ENCODE data around the gene NEMF.
"Not testable (repeated sequence)": the region's sequence is repeated elsewhere in the genome, so short reads cannot be mapped to it uniquely, and the experiment has no call there.

NEMF gene

DNA sequence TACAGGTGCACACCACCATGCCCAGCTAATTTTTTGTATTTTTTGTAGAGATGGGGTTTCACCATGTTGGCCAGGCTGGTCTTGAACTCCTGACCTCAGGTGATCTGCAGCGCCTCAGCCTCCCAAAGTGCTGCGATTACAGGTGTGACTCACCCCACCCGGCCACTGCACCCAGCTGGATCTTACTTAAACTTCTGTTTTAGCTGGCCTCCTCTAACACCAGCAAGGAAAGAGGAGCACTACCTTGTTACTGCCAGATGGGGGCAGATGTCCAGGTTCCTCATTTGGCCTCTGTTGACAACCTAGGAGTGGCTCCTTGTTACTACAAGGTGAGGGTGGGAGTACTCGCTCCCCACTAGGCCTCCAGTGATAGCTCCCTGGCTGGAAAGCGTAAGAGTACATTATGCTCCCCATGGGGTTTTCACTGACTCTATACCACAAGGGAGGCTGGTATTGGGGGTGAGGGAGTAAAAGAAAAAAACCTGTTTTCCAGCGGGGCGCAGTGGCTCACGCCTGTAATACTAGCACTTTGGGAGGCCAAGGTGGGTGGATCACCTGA lies 27.1 kb upstream of the NEMF start:
- peak; percentile 24 for DNase-seq

GRCh38 chr14:49876563-49877127 lies 24.1 kb upstream of the NEMF start:
- no peak for DNase-seq

DNA sequence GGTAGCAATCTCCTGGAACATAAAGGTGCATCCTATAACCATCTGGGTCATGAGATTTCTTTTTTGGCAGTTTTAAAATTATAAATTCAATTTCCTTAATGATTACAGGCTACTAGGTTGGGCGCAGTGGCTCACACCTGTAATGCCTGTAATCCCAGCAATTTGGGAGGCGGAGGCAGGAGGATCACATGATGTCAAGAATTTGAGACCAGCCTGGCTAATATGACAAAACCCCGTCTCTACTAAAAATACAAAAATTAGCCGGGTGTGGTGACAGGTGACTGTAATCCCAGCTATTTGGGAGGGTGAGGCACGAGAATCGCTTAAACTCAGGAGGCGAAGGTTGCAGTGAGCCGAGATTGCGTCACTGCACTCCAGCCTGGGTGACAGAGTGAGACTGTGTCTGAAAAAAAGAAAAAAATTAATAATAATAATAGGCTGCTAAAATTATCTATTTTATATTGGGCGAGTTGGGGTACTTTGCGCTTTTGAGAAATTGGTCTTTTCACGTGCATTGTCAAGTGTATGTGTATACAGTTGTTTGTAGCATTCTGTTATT lies 23.1 kb upstream of the NEMF start:
- DNase-seq = no peak

DNA sequence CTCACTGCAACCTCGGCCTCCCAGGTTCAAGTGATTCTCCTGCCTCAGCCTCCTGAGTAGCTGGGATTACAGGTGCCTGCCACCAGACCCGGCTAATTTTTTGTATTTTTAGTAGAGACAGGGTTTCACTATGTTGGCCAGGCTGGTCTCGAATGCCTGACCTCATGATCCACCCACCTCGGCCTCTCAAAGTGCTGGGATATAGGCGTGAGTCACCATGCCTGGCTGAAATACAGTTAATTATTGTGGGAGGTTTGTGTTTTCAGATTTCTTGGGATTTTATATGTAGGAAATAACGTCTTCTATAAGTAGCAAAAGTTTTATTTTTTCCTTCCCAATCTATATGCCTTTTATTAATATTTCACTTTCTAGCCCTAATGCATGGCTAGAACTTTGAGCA lies 21.0 kb upstream of the NEMF start:
- not testable (repeated sequence) for DNase-seq

DNA sequence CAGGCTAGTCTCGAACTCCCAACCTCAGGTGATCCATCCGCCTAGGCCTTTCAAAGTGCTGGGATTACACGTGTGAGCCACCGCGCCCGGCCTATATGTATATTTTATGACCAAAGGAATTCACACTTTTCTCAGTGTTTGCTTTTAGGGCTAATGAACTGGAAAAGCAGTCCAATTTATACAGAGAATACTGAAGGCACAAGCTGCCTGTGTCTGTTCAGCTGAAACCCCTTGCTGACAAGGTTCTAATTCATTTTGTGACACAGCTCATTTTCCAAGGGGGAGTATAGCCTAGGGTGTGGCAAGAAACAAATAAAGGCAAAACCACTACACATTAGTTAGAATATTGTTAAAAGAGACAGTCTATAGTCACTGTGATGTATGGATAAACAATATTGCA lies 18.3 kb upstream of the NEMF start:
- no peak for DNase-seq

- DNase-seq = no peak
Observed at GRCh38 chr14:49868720-49869114, 16.1 kb upstream of the NEMF start.

DNA sequence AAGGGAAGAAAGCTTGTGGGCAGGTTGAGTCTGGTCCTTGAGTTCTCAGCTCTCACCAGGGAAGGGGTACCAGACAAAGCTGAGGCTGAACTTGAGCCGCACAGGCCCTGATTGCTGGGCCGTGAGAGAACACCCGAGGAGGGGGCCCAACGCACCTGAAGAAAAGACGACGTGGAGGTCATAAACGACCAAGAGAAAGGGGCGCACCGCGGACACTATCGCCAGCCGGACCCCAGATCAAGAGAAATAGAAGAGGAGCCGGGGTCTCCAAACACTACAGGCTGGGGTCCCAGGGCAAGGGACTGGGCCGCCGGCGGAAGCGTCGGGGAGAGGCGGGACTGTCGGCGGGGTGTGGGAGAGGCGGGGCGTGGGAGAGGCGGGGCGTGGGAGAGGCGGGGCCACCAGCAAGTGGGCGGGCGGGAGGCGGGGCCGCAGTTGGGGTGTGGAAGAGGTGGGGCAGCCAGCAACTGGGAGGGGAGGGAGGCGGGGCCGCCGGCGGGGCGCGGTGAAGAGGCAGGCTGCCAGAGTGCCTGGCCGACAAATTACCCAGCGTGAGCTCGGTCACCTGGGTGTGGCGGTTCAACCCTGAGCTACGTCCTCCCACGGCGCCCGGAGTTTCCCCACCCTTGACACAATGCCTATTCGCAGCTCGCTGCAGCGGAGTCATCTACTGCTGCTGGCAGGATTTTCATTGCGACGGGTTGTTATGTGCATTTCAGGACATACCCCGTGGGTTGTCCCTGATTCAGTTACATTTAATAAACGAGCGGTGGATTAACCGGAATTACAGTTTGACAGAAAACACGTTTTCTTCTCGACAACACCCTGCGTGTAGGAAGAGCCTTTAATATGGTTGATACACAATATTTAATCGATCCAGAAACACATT lies 15.5 kb upstream of the NEMF start:
- DNase-seq = peak; percentile 83

GRCh38 chr14:49865431-49865859 lies 12.9 kb upstream of the NEMF start:
- no peak for DNase-seq

DNA sequence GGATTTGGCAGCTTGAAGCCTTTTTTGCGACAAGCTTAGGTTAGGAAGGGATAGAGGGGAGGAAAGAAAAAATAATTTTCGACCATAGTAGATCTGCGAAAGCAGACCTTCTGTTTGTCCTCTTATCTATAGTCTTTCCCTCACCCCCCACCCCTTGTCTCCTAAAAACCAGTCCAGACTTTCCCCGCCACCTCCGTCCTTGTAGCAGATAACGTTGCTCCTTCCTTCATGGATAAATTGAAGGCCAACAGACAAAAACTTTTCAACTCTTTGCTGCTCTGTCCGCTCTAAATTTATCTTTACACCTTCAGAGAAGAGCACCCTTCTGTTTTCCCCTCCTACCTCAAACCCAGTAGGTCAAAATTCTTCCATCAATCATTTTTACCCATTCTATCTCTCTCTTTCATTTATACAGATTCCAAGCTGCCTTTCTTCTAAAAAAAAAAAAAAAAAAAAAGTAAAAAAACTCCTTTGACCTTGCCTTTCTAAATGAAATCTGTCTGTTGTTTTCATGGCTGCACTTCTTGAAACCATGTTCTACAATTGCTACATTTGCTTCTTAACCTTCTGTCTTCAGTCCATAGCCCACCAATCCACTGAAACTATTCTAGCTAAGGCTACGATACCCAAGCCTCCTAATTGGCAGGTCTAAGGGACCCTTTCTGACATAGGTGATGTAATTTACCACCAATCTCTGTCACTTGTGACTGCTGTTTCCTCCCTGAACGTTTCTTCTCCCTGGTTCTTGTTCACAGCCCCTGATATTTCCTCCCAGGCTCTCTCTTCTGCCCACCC lies 11.1 kb upstream of the NEMF start:
- DNase-seq = no peak

DNA sequence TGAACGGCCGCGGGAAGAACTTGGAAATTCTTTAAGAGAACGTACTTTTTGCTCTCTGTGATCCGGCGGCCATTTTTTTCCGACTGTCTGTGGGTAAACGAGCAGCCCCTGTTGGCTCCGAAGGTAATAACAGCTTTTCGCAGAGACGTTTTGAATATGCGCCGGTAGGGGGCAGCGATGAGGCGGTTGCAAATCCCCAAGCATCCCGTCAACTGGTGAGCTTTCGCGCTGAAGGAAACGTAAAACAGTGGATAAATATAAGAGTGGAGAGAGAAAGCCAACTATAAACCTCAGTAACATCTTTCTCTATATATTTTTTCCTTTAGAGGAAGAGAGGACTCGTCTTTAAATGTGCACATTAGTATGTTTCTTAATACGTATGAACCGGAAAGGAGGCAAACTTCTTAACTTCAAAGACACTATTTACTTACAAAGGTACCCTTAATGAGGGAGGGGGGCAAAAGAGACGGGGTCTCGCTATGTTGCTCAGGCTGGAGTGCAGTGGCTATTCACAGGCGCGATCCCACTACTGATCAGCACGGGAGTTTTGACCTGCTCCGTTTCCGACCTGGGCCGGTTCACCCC lies 9.6 kb upstream of the NEMF start:
- DNase-seq = peak; percentile 51

GRCh38 chr14:49861699-49862088 lies 9.1 kb upstream of the NEMF start:
- no peak for DNase-seq

- no peak for DNase-seq
Observed at GRCh38 chr14:49860988-49861698, 8.6 kb upstream of the NEMF start.

DNA sequence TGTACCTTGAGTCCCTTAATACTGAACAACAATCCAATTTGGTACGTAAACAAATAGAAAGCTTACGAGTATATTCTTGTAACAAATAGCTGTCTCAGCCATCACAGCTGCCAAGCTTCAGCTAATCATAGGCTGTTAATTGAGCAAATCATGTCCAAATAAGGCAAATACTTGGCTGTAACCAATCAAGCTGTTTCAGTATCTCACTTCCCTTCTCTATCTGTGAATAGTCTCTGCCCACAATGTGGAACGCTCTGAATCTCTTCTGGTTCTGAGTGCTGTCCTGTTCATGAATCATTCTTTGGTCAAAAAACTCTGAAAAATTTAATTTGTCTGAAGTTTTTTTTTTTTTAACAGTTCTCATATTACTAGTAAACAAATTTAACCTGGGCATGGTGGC lies 5.8 kb upstream of the NEMF start:
- DNase-seq = no peak

- no peak for DNase-seq
Observed at GRCh38 chr14:49857427-49858003, 4.9 kb upstream of the NEMF start.

- peak; percentile 56 for DNase-seq
Observed at GRCh38 chr14:49853572-49854375, 1.2 kb upstream of the NEMF start.

DNA sequence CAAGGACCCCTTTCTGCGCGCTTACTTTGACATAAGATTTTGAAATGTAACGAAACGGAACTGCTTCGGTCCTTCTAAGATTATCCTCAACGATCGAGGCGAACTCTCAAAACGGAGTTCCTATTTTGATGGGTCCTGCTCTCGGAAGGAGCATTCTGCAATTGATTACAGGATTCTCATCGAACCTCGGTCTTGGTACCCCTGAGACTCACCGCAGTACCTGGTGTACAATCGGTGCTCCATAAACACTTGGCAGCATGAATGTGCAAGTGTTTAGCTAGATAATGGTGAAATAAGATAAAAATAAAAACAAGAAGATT lies 530 bp upstream of the NEMF start:
- DNase-seq = no peak

- no peak for DNase-seq
Observed at GRCh38 chr14:49851813-49852212, 775 bp downstream of the NEMF start.

GRCh38 chr14:49849213-49849847 lies 3.3 kb downstream of the NEMF start:
- no peak for DNase-seq

GRCh38 chr14:49828640-49829039 lies 23.9 kb downstream of the NEMF start:
- DNase-seq = no peak

- DNase-seq = no peak
Observed at GRCh38 chr14:49820176-49820575, 32.4 kb downstream of the NEMF start.
